HepG2 (cell line): Measurements from ENCODE around the gene FOXK2. TPM values are rescaled to one million over a fixed set of nuclear protein-coding genes. Genes with fewer than 3 reads are reported as not detected.

Source experiments
- DPF2 ChIP-seq: sonication (generic); formaldehyde crosslinking; IDR thresholded peaks from 2 replicates; pipeline ENCODE4 v1.4.0; 2020; ENCODE audit warnings: mild to moderate bottlenecking, low read depth, missing genetic modification reagents, borderline replicate concordance
- HNRNPH1 ChIP-seq: fragments of 200-400 bp; formaldehyde crosslinking; optimal IDR thresholded peaks from 2 replicates; pipeline ENCODE3; 2017; ENCODE audit warnings: mild to moderate bottlenecking, low read depth, low read length
- HNRNPL ChIP-seq: fragments of 200-400 bp; formaldehyde crosslinking; IDR thresholded peaks from 2 replicates; pipeline ENCODE4 v1.6.1; 2017; ENCODE audit warnings: mild to moderate bottlenecking, low read depth, low read length
- KDM1A ChIP-seq: IDR thresholded peaks from 2 replicates; pipeline ENCODE4 v1.6.1; 2016; ENCODE audit warnings: missing compliant biosample characterization
- NFIB ChIP-seq: sonication (generic); formaldehyde crosslinking; IDR thresholded peaks from 2 replicates; pipeline ENCODE4 v1.9.0; 2021; ENCODE audit warnings: missing genetic modification reagents, mild to moderate bottlenecking, borderline replicate concordance
- NR2F6 ChIP-seq, 2 experiments: IDR thresholded peaks; 2 replicates each; pipeline ENCODE4 v1.6.1; 2016; ENCODE audit warnings: antibody characterized with exemption in 1 of 2, mild to moderate bottlenecking in 1 of 2
- PLRG1 ChIP-seq: fragments of 450-650 bp; conservative IDR thresholded peaks from 2 replicates; pipeline ENCODE4 v1.6.1; 2016
- SKI ChIP-seq: fragments of 450-650 bp; IDR thresholded peaks from one replicate; pipeline ENCODE4 v1.6.1; 2018; ENCODE audit warnings: mild to moderate bottlenecking; ENCODE audit not compliant: partially characterized antibody
- SP1 ChIP-seq, 2 experiments: fragments of 450-650 bp in 1 of 2; sonication (generic) in 1 of 2; formaldehyde crosslinking in 1 of 2; IDR thresholded peaks; 2 replicates each; pipeline versions ENCODE4 v1.4.0 to v1.6.1; 2016 to 2020; ENCODE audit warnings: missing genetic modification reagents in 1 of 2
- TEF ChIP-seq: sonication (generic); formaldehyde crosslinking; IDR thresholded peaks from 2 replicates; pipeline ENCODE4 v1.5.0; 2020; ENCODE audit warnings: missing genetic modification reagents
- THYN1 ChIP-seq: sonication (generic); formaldehyde crosslinking; IDR thresholded peaks from 2 replicates; pipeline ENCODE4 v1.8.1; 2023; ENCODE audit warnings: low read depth, mild to moderate bottlenecking, moderate library complexity, missing genetic modification reagents, borderline replicate concordance
- ZFYVE20 ChIP-seq: sonication (generic); formaldehyde crosslinking; IDR thresholded peaks from 2 replicates; pipeline ENCODE4 v1.8.0; 2023; ENCODE audit warnings: low read depth, mild to moderate bottlenecking, moderate library complexity, missing genetic modification reagents, borderline replicate concordance
- ZNF383 ChIP-seq: sonication (generic); formaldehyde crosslinking; IDR thresholded peaks from 2 replicates; pipeline ENCODE4 v1.4.0; 2020; ENCODE audit warnings: missing genetic modification reagents, mild to moderate bottlenecking, borderline replicate concordance
- ZNF619 ChIP-seq: sonication (generic); formaldehyde crosslinking; IDR thresholded peaks from 2 replicates; pipeline ENCODE4 v1.4.0; 2020; ENCODE audit warnings: mild to moderate bottlenecking, missing genetic modification reagents
- ZNF7 ChIP-seq: IDR thresholded peaks from 2 replicates; pipeline ENCODE4 v1.6.1; 2016; ENCODE audit warnings: missing biosample characterization, missing genetic modification reagents
- ZNF816 ChIP-seq: sonication (generic); formaldehyde crosslinking; IDR thresholded peaks from 2 replicates; pipeline ENCODE4 v1.8.0; 2022; ENCODE audit warnings: missing genetic modification reagents, mild to moderate bottlenecking, borderline replicate concordance
- polyA plus RNA-seq, 8 experiments: library from polyadenylated mRNA; depleted of rRNA in 3 of 8; stranded (reverse) in 7 of 8; unstranded in 1 of 8; fragments of >200 nt; fragmentation: Illumina TruSeq in 4 of 8; extraction: Trizol in 4 of 8; gene quantifications; 2 replicates each; pipeline versions ENCODE4 v1.2.1 to v1.2.3, GENCODE V29; 2011 to 2016; ENCODE audit warnings: low read depth in 4 of 8, missing spikeins in 1 of 8, mixed read lengths in 1 of 8; ENCODE audit not compliant: insufficient read depth in 1 of 8
- total RNA-seq, 5 experiments: library from RNA; depleted of rRNA; stranded (reverse); fragments of >200 nt; fragmentation: Illumina TruSeq; extraction: Trizol; gene quantifications; 2 replicates each; pipeline ENCODE4 v1.2.3, GENCODE V29; 2016; ENCODE audit warnings: low read depth in 1 of 5
- TF ChIP-seq, protein P1 (sequence below): sonication (generic); formaldehyde crosslinking; IDR thresholded peaks from 2 replicates; pipeline ENCODE4 v1.4.0; 2020; ENCODE audit warnings: missing genetic modification reagents
- TF ChIP-seq, protein P2 (sequence below): sonication (generic); formaldehyde crosslinking; IDR thresholded peaks from 2 replicates; pipeline ENCODE4 v1.8.0; 2022; ENCODE audit warnings: mild to moderate bottlenecking, missing genetic modification reagents; ENCODE audit not compliant: insufficient replicate concordance
- TF ChIP-seq, protein P3 (sequence below): sonication (generic); formaldehyde crosslinking; IDR thresholded peaks from 2 replicates; pipeline ENCODE4 v1.4.0; 2020; ENCODE audit warnings: missing genetic modification reagents
- TF ChIP-seq, protein P4 (sequence below): sonication (generic); formaldehyde crosslinking; IDR thresholded peaks from 2 replicates; pipeline ENCODE4 v1.5.0; 2020; ENCODE audit warnings: mild to moderate bottlenecking, missing genetic modification reagents

Gene FOXK2
- total and polyA plus RNA-seq, 2 of the 13 experiments (the other 11 are each of a cell fraction or from before 2014, with no cell fraction given): 67.1 to 67.2 TPM

DNA sequence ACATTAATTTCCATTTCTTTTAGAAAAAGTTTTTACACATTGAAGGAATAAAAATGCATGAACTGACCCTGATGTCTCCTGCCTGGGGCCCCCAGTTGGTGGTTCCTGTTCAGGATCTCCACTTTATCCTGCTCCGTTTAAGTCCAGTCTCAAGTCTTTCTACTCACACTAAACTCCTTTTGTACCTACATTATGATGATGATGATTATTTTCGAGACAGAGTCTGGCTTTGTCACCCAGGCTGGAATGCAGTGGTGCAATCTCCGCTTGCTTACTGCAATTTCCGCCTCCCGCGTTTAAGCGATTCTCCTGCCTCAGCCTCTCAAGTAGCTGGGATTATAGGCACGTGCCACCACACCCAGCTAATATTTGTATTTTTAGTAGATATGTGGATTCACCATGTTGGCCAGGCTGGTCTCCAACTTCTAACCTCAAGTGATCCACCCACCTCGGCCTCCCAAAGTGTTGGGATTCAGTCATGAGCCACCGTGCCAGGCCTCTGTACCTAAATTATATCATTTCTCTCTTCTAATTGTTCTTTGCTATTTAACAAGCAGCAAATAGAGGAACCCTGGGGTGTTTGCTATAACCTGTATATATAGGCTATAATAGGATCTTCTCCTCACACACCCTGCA lies 2.2 kb upstream of the FOXK2 start (continued):
- TF ChIP-seq, protein P1, sequence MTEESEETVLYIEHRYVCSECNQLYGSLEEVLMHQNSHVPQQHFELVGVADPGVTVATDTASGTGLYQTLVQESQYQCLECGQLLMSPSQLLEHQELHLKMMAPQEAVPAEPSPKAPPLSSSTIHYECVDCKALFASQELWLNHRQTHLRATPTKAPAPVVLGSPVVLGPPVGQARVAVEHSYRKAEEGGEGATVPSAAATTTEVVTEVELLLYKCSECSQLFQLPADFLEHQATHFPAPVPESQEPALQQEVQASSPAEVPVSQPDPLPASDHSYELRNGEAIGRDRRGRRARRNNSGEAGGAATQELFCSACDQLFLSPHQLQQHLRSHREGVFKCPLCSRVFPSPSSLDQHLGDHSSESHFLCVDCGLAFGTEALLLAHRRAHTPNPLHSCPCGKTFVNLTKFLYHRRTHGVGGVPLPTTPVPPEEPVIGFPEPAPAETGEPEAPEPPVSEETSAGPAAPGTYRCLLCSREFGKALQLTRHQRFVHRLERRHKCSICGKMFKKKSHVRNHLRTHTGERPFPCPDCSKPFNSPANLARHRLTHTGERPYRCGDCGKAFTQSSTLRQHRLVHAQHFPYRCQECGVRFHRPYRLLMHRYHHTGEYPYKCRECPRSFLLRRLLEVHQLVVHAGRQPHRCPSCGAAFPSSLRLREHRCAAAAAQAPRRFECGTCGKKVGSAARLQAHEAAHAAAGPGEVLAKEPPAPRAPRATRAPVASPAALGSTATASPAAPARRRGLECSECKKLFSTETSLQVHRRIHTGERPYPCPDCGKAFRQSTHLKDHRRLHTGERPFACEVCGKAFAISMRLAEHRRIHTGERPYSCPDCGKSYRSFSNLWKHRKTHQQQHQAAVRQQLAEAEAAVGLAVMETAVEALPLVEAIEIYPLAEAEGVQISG: peak; percentile 74
- TF ChIP-seq TEF (CRISPR knock-in tag) (no peak; the same call in 1 of the 2 replicates), SP1 (IDR thresholded peaks at IDR 0.05) (no peak), SP1 (CRISPR knock-in tag; IDR thresholded peaks at IDR 0.05) (peak; percentile 55; the same call in 1 of the 2 replicates), ZNF619 (CRISPR knock-in tag) (no peak), HNRNPH1 (no peak), NFIB (CRISPR knock-in tag) (no peak), ZNF7 (CRISPR knock-in tag) (no peak), KDM1A (CRISPR knock-in tag) (peak; percentile 74; the same call in 1 of the 2 replicates), NR2F6 (IDR thresholded peaks at IDR 0.05) (peak; percentile 40), NR2F6 (CRISPR knock-in tag; IDR thresholded peaks at IDR 0.05) (peak; percentile 76), ZNF816 (CRISPR knock-in tag) (no peak), ZNF383 (CRISPR knock-in tag) (no peak), THYN1 (CRISPR knock-in tag) (no peak), PLRG1 (no peak), HNRNPL (no peak), ZFYVE20 (CRISPR knock-in tag) (no peak), SKI (peak; percentile 69), DPF2 (CRISPR knock-in tag) (peak; percentile 81; the same call in 1 of the 2 replicates)
- TF ChIP-seq, protein P2, sequence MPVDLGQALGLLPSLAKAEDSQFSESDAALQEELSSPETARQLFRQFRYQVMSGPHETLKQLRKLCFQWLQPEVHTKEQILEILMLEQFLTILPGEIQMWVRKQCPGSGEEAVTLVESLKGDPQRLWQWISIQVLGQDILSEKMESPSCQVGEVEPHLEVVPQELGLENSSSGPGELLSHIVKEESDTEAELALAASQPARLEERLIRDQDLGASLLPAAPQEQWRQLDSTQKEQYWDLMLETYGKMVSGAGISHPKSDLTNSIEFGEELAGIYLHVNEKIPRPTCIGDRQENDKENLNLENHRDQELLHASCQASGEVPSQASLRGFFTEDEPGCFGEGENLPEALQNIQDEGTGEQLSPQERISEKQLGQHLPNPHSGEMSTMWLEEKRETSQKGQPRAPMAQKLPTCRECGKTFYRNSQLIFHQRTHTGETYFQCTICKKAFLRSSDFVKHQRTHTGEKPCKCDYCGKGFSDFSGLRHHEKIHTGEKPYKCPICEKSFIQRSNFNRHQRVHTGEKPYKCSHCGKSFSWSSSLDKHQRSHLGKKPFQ (CRISPR knock-in tag): no peak
- TF ChIP-seq, protein P3, sequence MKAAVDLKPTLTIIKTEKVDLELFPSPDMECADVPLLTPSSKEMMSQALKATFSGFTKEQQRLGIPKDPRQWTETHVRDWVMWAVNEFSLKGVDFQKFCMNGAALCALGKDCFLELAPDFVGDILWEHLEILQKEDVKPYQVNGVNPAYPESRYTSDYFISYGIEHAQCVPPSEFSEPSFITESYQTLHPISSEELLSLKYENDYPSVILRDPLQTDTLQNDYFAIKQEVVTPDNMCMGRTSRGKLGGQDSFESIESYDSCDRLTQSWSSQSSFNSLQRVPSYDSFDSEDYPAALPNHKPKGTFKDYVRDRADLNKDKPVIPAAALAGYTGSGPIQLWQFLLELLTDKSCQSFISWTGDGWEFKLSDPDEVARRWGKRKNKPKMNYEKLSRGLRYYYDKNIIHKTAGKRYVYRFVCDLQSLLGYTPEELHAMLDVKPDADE (CRISPR knock-in tag): no peak
- TF ChIP-seq, protein P4, sequence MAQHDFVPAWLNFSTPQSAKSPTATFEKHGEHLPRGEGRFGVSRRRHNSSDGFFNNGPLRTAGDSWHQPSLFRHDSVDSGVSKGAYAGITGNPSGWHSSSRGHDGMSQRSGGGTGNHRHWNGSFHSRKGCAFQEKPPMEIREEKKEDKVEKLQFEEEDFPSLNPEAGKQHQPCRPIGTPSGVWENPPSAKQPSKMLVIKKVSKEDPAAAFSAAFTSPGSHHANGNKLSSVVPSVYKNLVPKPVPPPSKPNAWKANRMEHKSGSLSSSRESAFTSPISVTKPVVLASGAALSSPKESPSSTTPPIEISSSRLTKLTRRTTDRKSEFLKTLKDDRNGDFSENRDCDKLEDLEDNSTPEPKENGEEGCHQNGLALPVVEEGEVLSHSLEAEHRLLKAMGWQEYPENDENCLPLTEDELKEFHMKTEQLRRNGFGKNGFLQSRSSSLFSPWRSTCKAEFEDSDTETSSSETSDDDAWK (CRISPR knock-in tag): no peak
